HuH-7.5 (cell line): ENCODE measurements around the gene CRADD.
"Not testable (repeated sequence)": the region's sequence is repeated elsewhere in the genome, so short reads cannot be mapped to it uniquely, and the experiment has no call there.

Experiments
- DNase-seq: peaks from one replicate; pipeline ENCODE4 v3.0.0; 2011; ENCODE audit warnings: low spot score

Gene CRADD

GRCh38 chr12:93737457-93738198 is 60.5 kb downstream of the CRADD start:
- no peak for DNase-seq

DNA sequence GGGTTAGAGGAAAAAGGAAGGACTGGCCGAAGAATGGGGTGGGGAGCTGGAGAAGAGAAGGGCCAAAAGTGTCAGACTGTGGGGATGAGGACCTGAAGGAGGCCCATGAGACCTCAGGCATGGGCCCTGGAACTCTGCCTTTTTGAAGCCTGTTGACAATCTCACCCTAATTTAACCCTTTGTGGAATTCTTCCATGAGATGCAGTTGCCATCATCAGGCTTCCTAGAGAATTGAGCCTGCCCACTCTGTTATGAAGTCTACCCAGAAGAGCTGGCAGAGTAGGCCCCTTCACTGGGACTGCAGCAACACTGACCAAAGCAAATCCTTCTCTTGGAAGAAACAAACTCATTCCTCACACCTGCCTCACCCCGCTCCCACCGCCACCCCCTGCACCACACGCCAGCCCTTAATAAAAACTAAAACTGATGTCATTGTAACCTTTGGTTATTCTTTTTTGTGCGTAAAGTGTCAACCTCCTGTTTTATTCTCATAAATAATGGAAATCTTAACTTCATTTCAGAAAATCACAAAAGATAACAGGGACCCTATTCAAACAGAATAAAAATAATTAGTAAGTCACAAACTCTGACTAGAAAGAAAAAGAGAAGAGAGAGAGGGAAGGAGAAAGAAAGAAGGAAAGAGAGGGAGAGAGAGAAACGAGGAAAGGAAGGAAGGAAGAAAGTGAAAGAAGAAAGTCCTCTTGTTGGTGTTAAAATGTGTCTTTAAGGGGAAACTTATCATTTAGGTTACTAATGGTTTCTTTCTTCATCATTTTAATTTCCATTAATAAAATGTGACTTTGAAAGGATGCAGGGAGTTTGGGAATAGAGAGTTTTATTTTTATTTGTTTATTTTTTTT is 61.3 kb downstream of the CRADD start:
- no peak for DNase-seq

- DNase-seq = no peak
Measured at GRCh38 chr12:93740751-93741150, 63.6 kb downstream of the CRADD start.

DNA sequence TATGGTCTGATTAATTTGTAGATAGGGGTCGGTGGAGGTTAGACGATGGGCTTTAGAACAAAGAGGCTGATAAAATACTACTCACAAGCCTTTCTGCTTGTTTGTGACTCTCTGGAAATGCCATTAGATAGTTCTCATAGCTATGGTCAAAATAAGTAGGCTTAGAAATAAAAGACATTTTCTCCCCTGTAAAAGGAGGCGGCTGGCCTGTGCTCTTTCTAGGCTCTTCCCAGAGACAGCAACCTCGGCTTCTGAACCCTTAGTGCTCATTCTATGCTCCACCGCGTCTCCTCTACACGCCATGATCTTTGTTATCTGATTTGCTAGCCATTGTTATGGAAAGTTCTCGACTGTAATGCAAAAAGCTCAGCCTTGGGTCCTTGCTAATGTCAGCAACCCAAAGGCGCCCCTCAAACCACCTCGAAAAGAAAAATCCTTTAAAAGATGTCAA is 64.5 kb downstream of the CRADD start:
- DNase-seq = peak; percentile 39

DNA sequence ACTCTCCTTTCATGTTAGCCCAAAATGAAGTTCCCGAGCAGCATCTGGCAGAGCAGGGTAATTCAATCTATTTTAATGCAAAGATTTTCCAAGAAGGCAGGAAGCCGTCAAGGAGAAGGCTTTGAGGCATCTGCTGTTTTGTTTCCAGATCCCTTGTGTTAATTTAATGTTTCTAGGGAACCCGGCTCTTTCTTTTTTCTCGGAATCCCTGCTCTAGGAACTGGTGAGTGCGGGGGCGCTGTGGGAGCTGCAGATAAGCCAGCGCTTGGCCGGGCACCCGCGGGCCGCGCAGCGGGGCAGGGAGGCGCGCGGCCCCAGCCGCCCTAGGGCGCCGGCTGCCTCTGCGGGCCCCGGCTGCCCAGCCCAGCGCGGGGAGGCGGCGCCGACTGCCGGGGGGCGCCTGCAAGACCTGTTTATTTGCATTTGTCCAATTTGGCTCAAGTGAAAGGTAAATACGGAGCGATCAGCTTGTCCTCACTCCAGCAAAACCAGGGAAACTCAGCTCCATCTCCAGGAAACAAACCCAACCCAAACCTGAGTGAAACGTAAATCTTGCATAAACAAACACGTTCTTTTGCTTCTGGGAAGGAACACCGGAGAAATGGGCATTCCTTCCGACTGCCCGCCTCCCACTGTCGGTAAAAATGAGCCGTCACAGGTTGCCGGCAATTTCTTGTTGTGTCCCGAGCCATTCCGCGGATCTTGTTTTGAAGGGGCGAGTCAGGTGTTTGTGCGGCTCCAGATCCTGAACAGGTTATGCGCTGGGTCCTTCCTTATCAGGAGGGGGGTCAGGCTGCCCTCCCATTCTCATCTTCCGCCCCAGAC is 65.1 kb downstream of the CRADD start:
- DNase-seq = peak; percentile 62

- DNase-seq = no peak
Measured at GRCh38 chr12:93743229-93743998, 66.2 kb downstream of the CRADD start.

GRCh38 chr12:93743999-93744689 is 67.0 kb downstream of the CRADD start:
- DNase-seq = no peak

DNA sequence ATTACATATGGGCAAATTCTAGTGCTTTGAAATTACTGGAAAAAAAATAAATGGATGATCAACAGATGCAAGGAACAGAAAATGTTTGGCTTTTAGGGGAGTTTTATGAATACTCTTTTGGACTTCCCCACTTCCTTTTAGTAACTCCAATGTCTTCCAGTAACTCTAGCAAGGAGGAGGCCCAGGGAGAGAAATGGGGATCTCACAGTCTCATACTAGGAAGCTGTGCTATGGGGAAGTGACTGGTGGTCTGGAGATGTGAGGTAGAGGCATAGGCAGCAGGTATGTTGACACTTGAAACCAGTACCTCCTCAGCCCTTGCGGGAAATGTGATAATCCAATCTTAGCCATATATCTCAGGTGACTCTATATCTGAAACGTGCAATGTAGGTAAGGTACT is 68.1 kb downstream of the CRADD start:
- DNase-seq = no peak

- DNase-seq = no peak
Measured at GRCh38 chr12:93746572-93747168, 69.5 kb downstream of the CRADD start.

- DNase-seq = no peak
Measured at GRCh38 chr12:93748672-93749383, 71.7 kb downstream of the CRADD start.

DNA sequence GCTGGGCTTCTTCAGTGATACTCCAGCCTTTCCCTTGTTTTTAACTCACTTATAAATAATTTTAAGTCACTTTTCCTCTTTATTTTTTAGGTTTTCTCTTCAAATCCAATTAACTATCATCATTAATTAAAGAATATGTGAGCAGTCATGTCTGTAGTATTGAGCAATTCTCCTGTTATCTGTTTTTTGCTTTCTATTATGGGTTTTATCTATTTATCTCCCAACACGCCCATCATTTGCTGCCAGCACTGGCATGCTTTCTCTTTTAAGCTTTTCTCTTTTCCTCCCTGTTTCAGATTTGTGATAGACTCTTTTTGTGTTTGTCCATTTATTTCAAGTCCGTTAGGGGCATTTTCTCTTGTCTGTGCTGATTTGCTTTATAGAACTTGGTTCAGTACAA is 72.3 kb downstream of the CRADD start:
- no peak for DNase-seq

DNA sequence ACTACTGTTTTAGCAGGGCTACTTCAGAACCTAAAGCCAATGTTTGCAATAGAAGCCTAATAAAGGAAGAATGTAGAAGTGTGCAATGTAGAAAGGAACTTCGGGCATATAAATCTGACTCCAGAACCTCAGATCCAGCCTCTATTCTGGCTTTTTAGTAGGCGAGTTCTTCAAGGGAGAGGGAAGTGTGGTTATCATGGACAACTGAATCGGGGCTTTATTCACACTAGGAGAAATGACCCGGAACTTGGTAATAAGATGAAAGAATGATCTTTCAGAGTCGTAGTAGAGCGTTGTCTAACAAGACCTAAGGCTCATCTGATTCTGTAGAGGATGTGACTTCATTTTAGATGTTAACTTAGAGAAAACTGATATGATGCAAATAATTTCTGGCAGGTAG is 72.9 kb downstream of the CRADD start:
- no peak for DNase-seq

GRCh38 chr12:93751864-93752610 is 74.9 kb downstream of the CRADD start:
- no peak for DNase-seq

- no peak for DNase-seq
Measured at GRCh38 chr12:93753285-93753684, 76.1 kb downstream of the CRADD start.

DNA sequence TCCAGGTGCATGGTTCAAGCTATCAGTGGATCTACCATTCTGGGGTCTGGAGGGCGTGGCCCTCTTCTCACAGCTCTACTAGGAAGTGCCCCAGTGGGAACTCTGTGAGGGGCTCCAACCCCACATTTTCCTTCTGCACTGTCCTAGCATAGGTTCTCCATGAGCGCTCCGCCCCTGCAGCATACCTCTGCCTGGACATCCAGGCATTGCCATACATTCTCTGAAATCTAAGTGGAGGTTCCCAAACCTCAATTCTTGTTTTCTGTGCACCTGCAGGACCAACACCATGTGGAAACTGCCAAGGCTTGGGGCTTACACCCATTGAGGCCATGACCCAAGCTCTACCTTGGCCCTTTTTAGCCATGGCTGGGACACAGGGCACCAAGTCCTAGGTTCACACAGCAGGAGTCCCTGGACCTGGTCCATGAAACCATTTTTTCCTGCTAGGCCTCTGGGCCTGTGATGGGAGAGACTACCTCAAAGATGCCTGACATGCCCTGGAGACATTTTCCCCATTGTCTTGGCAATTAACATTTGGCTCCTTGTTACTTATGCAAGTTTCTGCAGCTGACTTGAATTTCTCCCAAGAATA is 76.8 kb downstream of the CRADD start:
- no peak for DNase-seq

DNA sequence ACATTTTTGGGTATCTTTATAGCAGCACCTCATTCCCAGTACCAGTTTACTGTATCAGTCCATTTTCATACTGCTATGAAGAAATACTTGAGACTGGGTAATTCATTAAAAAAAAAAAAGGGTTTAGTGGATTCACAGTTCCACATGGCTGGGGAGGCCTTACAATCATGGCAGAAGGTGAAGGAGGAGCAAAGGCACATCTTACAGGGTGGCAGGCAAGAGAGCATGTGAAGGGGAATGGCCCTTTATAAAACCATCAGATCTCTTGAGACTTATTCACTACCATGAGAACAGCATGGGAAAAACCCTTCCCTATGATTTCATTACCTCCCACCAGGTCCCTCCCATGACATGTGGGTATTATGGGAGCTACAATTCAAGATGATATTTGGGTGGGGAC is 77.7 kb downstream of the CRADD start:
- not testable (repeated sequence) for DNase-seq

DNA sequence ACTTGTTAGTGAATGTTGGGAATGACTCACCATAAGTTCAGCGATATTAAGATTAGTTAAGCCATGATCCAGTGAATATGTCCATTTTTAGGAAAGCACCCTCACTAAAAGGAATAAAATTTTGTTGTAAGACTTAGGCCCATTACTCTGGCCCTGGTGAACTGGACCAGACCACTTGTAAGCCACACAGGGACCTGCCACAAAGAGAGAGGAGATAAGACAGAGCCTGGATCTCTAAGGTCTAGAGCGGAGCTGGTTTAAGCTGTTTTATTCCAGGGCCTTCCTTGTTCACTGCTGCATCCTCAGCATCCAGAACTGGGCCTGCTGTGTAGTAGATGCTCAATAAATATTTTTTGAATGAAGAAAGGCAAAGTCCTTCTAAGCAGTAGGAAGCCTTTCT is 79.1 kb downstream of the CRADD start:
- no peak for DNase-seq

- DNase-seq = no peak
Measured at GRCh38 chr12:93757792-93758694, 80.9 kb downstream of the CRADD start.
